Common myeloid progenitor, CD34-positive (primary cell): ENCODE results near the gene SHISAL1.

Source experiments
- CTCF ChIA-PET: fragments of 350-600 bp; sonication (Branson Sonifier 250); formaldehyde crosslinking; loops from one replicate; lab custom pipeline; 2021; ENCODE audit warnings: antibody characterized with exemption; lab: Charles Lee
- POLR2A ChIA-PET: fragments of 350-600 bp; sonication (Branson Sonifier 250); formaldehyde crosslinking; loops from one replicate; lab custom pipeline; 2021; ENCODE audit warnings: antibody characterized with exemption; lab: Charles Lee
- DNase-seq, 3 donors: peaks; one replicate each; pipeline versions ENCODE4 v3.0.0 to v3.0.0-alpha.2; 2013
- H3K27ac ChIP-seq, 2 experiments: 1 replicate in 1 of 2; 2 replicates in 1 of 2; pipeline ENCODE4 v1.7.0; 2013; ENCODE audit warnings: inconsistent platforms in 2 of 2, low read length in 2 of 2, mild to moderate bottlenecking in 2 of 2, low read depth in 1 of 2, moderate library complexity in 1 of 2; ENCODE audit not compliant: severe bottlenecking in 2 of 2, insufficient read depth in 1 of 2, poor library complexity in 1 of 2
- H3K27me3 ChIP-seq, 5 experiments: replicated peaks in 2 of 5; 1 replicate in 3 of 5; 2 replicates in 2 of 5; pipeline versions ENCODE4 v1.6.1 to v1.7.0; 2013; ENCODE audit warnings: low read length in 4 of 5, mild to moderate bottlenecking in 2 of 5, moderate library complexity in 2 of 5, inconsistent platforms in 1 of 5; ENCODE audit not compliant: insufficient read depth in 5 of 5, control insufficient read depth in 4 of 5
- H3K36me3 ChIP-seq, 4 experiments: 1 replicate in 2 of 4; 2 replicates in 2 of 4; pipeline versions ENCODE4 v1.6.1 to v1.7.0; 2013; ENCODE audit warnings: low read length in 3 of 4, control low read depth in 1 of 4, mild to moderate bottlenecking in 1 of 4; ENCODE audit not compliant: control insufficient read depth in 4 of 4, insufficient read depth in 4 of 4
- H3K4me1 ChIP-seq, 4 experiments: 1 replicate in 3 of 4; 2 replicates in 1 of 4; pipeline versions ENCODE4 v1.6.1 to v1.7.1; 2013; ENCODE audit warnings: low read length in 3 of 4, mild to moderate bottlenecking in 3 of 4, control low read depth in 1 of 4, inconsistent platforms in 1 of 4, moderate library complexity in 1 of 4; ENCODE audit not compliant: control insufficient read depth in 4 of 4, insufficient read depth in 4 of 4; ENCODE audit errors: control extremely low read depth in 1 of 4
- H3K4me3 ChIP-seq, 7 experiments: 1 replicate in 4 of 7; 2 replicates in 3 of 7; pipeline versions ENCODE4 v1.5.1 to v1.7.0; 2013; ENCODE audit warnings: mild to moderate bottlenecking in 7 of 7, low read length in 6 of 7, moderate library complexity in 6 of 7, inconsistent platforms in 2 of 7, low read depth in 2 of 7, control low read depth in 1 of 7; ENCODE audit not compliant: insufficient read depth in 4 of 7, control insufficient read depth in 1 of 7; ENCODE audit errors: extremely low read depth in 1 of 7
- H3K9me3 ChIP-seq, 5 experiments: 1 replicate in 4 of 5; 2 replicates in 1 of 5; pipeline versions ENCODE4 v1.6.1 to v1.7.1; 2013; ENCODE audit warnings: low read length in 4 of 5, mild to moderate bottlenecking in 2 of 5, inconsistent platforms in 1 of 5, low read depth in 1 of 5, moderate library complexity in 1 of 5; ENCODE audit not compliant: control insufficient read depth in 4 of 5, insufficient read depth in 2 of 5; ENCODE audit errors: control extremely low read depth in 1 of 5
- WGBS: methylation state at CpG from one replicate; pipeline ENCODE4 v1.1.5; 2013; ENCODE audit not compliant: insufficient coverage; 5-methylcytosine and 5-hydroxymethylcytosine counted together

Gene SHISAL1

DNA sequence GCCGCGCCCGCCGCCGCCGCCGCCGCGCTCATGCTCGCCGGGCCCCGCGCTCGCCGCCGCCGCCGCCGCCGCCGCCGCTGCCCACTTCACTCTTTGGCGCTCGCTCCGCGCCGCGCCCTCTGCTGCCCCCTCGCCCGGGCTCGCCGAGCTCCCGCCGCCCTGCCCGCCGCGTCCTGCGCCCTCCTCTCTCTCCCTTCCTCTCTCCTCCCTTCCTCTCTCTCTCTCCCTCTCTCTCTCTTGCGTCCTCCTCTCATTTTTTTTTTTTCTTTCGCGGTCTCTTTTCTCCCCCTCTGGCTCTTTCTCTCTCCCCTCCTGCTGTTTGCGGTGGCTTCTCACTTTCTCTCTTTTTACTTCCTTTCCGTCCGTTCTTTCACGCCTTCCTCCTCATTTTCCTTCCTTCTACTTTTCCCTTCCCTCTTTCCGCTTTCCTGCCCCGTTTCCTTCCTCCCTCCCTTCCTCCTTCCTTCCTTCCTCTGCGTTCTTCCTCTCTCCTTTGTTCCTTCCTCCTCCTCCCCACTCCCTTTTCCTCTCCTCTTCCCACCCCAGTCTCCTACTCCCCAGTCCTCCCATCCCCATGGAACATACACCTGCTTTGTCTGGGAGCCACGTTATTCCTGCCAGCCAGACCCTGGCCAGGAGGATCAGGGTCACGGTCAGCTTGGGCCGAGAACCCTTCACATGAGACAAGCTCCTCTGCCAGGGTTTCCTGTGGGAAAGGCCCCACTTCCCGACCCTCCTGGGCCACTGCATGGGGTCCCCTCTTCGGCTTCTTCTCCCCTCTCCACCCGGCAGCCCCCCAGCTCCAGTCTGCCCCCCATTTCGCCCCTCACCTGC is 19.3 kb upstream of the SHISAL1 start:
- WGBS, result 1% methylated on average over 52 of the region's 55 CpGs
- Histone ChIP-seq H3K36me3 (no peaks in the 10 kb centered on the region), H3K4me1 (peaks cover 0 to 11% (median 6%) of the 10 kb centered on the region in 4 experiments), H3K27ac (no peak overlapping the region), H3K27me3 (peaks cover 2 to 91% (median 29%) of the 10 kb centered on the region in 5 experiments), H3K9me3 (no peaks in the 10 kb centered on the region), H3K4me3 (peak overlapping the region in 2 of 7 experiments; percentile 19 to 25)
- CTCF ChIA-PET, result interaction anchor here (0.6 to 1.8 kb wide), 3 partner anchors 9 to 1141 kb away, joined by 3 to 5 read pairs (median 3); no protein-coding TSS in a partner anchor
- DNase-seq, result peak; percentile 31 to 55 (median 34)
- POLR2A ChIA-PET, result interaction anchor here (0.6 kb wide), 1 partner anchor 541 kb away, joined by 5 read pairs; no protein-coding TSS in a partner anchor

DNA sequence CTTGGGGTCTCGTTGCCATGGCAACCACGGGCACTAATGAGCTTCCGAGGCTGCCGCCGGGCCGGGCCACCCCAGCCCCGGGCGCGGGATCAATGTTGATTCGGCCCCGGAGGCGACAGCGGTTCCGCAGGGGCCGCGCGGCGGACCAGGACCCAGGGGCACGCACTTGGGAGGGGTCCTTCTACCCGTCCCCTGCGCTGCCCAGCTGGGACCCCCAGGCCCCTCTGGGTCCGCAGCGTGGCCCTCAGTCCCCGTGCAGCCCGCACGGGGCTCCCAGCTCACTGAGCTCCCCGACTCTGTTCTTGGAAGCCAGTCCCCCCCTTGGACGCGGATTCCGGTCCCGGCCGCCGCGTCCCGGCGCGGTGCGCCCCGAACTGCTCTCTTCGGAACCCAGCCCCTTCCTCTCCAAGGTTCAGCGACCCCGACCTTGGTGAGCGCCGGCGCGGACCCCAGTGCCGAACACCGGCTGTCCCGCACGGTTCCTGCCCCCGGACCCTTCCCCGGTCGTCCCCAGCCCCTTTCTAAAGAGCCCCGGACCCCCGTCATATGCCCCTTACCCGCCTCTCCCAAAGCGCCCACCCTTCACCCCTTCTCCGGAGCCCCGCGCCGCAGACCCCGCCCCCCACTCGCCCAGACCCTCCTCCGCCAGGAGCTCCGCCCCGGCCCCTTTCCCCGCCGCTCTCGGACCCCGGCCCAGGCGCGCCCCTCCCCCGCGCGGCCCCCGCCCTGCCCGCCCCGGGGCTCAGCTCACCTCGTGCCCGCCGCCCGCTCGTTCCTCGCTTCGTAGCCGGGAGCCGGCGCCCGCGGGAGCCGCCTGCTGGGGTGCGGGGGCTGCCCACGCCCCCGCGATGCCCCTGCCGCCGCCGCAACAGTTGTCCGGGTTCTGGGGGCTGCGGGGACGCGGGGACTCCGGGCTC is 18.3 kb upstream of the SHISAL1 start:
- CTCF ChIA-PET, result interaction anchor here (1.8 kb wide), 1 partner anchor 11 kb away, joined by 5 read pairs; no protein-coding TSS in a partner anchor
- 2% methylated on average over 70 of the region's 103 CpGs for WGBS
- peaks cover 2 to 80% (median 34%) of the 10 kb centered on the region in 5 experiments for H3K27me3 ChIP-seq
- no peaks in the 10 kb centered on the region for H3K36me3 ChIP-seq
- peaks cover 0 to 17% (median 10%) of the 10 kb centered on the region in 4 experiments for H3K4me1 ChIP-seq
- DNase-seq, result peak in 1 of 3 donors; percentile 23
- H3K4me3 ChIP-seq, result peak overlapping the region in 3 of 7 experiments; percentile 6 to 40 (median 38)
- no peaks in the 10 kb centered on the region for H3K9me3 ChIP-seq
- H3K27ac ChIP-seq, result no peak overlapping the region
- POLR2A ChIA-PET, result no interaction called here

DNA sequence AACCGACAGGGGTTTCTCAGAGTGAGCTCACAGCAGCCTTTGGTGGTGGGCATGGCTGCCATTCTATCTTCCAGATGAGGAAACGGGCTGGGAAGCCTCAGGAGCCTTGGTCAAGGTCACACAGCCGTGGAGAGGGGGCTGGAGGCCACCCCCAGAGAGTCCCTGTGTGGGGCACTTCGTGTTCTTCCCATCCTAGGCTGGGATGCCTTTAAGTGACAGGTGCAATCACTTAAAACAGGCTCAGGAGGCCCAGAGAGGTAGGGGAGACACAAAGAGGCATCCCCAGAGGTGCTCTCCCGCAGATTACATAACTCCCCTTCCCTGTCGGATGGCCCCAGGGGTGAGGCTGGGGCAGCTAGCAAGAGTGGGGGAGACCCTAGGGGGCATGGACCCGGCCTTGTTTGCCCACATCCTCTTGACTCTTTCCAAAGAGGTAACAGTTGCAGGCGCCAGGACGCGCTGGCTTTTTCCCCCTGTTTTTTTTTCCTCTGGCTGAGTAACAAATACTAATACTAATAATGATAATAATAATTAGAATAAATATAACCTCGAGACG is 17.5 kb upstream of the SHISAL1 start:
- Histone ChIP-seq H3K9me3 (no peaks in the 10 kb centered on the region), H3K27ac (no peak overlapping the region), H3K4me3 (no peak overlapping the region), H3K27me3 (peaks cover 0 to 73% (median 36%) of the 10 kb centered on the region in 5 experiments), H3K36me3 (no peaks in the 10 kb centered on the region), H3K4me1 (peaks cover 0 to 22% (median 16%) of the 10 kb centered on the region in 4 experiments)
- WGBS, result 31% methylated on average over 9 of the region's 12 CpGs
- ChIA-PET POLR2A (no interaction called here), CTCF (interaction anchor here (1.1 kb wide), 1 partner anchor 237 kb away, joined by 3 read pairs; no protein-coding TSS in a partner anchor)
- no peak for DNase-seq

DNA sequence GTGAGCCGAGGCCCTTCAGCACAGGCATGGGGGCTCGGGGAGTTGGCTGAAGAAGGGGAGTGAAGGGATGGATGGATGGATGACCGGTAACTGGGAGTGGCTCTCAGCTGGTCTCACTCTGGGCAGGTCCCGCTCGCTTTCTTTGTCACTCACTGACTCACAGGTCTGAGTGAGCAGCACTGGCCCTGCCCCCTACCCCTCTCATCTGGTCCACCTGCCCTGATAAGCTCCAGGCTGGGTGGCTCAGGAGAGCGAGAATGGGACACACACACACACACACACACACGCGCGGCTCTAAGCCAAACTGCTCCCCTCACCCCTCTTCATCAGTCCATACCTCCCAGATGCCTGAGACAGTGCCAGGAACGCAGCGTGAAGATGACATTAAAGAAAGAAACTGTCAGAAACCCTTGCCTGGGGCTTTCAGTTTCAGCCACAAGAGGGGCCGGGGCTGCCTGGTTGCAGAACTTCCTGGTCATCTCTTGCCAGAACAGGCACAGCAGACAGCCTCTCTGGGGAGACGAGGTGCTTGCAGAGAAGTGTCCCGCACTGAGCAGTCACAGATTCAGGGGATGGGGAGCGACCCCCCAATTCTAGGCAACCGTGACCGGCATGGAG is 16.5 kb upstream of the SHISAL1 start:
- H3K27me3 ChIP-seq, result peaks cover 0 to 68% (median 36%) of the 10 kb centered on the region in 5 experiments
- H3K36me3 ChIP-seq, result no peaks in the 10 kb centered on the region
- POLR2A ChIA-PET, result no interaction called here
- WGBS, result 51% methylated on average over 11 of the region's 17 CpGs
- H3K4me1 ChIP-seq, result peaks cover 0 to 22% (median 16%) of the 10 kb centered on the region in 4 experiments
- no peak overlapping the region for H3K27ac ChIP-seq
- no peak overlapping the region for H3K4me3 ChIP-seq
- CTCF ChIA-PET, result interaction anchor here (1.1 kb wide), 1 partner anchor 238 kb away, joined by 3 read pairs; no protein-coding TSS in a partner anchor
- H3K9me3 ChIP-seq, result no peaks in the 10 kb centered on the region
- DNase-seq, result peak in 1 of 3 donors; percentile 16

DNA sequence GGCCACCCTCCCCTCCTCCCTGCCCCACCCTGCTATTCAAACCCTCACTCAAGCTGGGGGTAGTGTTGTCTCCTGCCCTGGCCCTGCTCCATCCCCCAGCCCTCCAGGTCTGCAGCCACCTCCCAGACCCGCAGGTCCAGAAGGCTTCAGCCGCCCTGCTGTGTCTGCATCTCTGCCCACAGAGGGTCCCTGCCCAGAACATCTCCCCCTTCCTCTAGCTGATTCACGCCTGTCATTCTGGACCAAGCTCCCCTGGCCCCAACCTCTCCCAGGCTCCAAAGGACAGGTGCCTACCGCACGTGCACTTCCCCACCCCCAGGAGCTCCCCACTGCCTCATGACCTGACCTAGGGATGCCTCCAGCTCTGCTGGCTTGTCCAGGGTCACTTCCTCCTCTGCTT is 16.0 kb upstream of the SHISAL1 start:
- DNase-seq, result no peak
- H3K27me3 ChIP-seq, result peaks cover 0 to 63% (median 36%) of the 10 kb centered on the region in 5 experiments
- H3K27ac ChIP-seq, result no peak overlapping the region
- WGBS, result 75% methylated on average over 4 of the region's 5 CpGs
- ChIA-PET POLR2A (no interaction called here), CTCF (no interaction called here)
- H3K36me3 ChIP-seq, result no peaks in the 10 kb centered on the region
- H3K4me3 ChIP-seq, result no peak overlapping the region
- H3K9me3 ChIP-seq, result no peaks in the 10 kb centered on the region
- peaks cover 0 to 22% (median 16%) of the 10 kb centered on the region in 4 experiments for H3K4me1 ChIP-seq

DNA sequence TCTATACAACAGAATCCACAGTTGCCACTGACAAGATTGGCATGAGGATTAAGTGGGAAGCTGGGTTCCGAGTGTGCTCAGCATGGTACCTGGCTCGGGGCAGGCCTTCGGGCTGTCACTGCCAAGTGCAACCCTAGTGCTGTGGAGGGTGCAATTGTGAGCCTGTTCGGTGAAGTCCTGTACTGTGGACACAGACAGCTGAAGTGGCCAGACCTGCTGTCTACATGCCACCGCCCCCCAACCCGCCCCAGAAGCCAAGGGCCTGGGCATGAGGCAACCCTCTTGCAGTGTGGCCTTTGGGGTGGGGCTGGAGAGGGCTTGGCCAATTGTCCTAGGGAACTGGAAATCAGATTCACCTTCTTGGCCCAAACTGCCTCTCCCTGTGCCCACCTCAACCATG is 15.6 kb upstream of the SHISAL1 start:
- WGBS, result 96% methylated on average over 6 of the region's 6 CpGs
- CTCF ChIA-PET, result no interaction called here
- no peaks in the 10 kb centered on the region for H3K36me3 ChIP-seq
- no peak for DNase-seq
- H3K4me3 ChIP-seq, result no peak overlapping the region
- peaks cover 0 to 22% (median 16%) of the 10 kb centered on the region in 4 experiments for H3K4me1 ChIP-seq
- no peaks in the 10 kb centered on the region for H3K9me3 ChIP-seq
- POLR2A ChIA-PET, result no interaction called here
- H3K27ac ChIP-seq, result no peak overlapping the region
- H3K27me3 ChIP-seq, result peaks cover 0 to 61% (median 34%) of the 10 kb centered on the region in 5 experiments
